ENCODE measurements around the gene MCM3.

GRCh38 chr6:52333840-52334200 is 49.3 kb upstream of the MCM3 start:
- TF ChIP-seq CTCF (IDR thresholded peaks at IDR 0.05) = no peak
- TF ChIP-seq POLR2A (IDR thresholded peaks at IDR 0.05) = no peak

Measured in uterus (tissue), 2 donors.